ENCODE results near the gene FSD1.
"Not testable (repeated sequence)": the region's sequence is repeated elsewhere in the genome, so short reads cannot be mapped to it uniquely, and the experiment has no call there.

The FSD1 gene

GRCh38 chr19:4284974-4285373 is 19.4 kb upstream of the FSD1 start:
- no peak for DNase-seq (ENCODE audit: low read depth in 2 of 2)

GRCh38 chr19:4286141-4286540 is 18.3 kb upstream of the FSD1 start:
- DNase-seq (ENCODE audit: low read depth in 2 of 2), result not testable (repeated sequence)

- DNase-seq (ENCODE audit: low read depth in 2 of 2), result no peak
Observed at GRCh38 chr19:4288091-4288777, 16.2 kb upstream of the FSD1 start.

- DNase-seq (ENCODE audit: low read depth in 2 of 2), result no peak
Observed at GRCh38 chr19:4291184-4291732, 13.1 kb upstream of the FSD1 start.

- DNase-seq (ENCODE audit: low read depth in 2 of 2), result no peak
Observed at GRCh38 chr19:4292515-4292914, 11.9 kb upstream of the FSD1 start.

GRCh38 chr19:4294389-4294788 is 10.0 kb upstream of the FSD1 start:
- DNase-seq (ENCODE audit: low read depth in 2 of 2), result no peak

GRCh38 chr19:4295972-4296771 is 8.2 kb upstream of the FSD1 start:
- DNase-seq (ENCODE audit: low read depth in 2 of 2), result no peak

- no peak for DNase-seq (ENCODE audit: low read depth in 2 of 2)
Observed at GRCh38 chr19:4297901-4298809, 6.2 kb upstream of the FSD1 start.

- DNase-seq (ENCODE audit: low read depth in 2 of 2), result no peak
Observed at GRCh38 chr19:4298810-4299550, 5.4 kb upstream of the FSD1 start.

GRCh38 chr19:4300589-4300988 is 3.8 kb upstream of the FSD1 start:
- no peak for DNase-seq (ENCODE audit: low read depth in 2 of 2)

- no peak for DNase-seq (ENCODE audit: low read depth in 2 of 2)
Observed at GRCh38 chr19:4301590-4302242, 2.7 kb upstream of the FSD1 start.

- no peak for DNase-seq (ENCODE audit: low read depth in 2 of 2)
Observed at GRCh38 chr19:4302243-4302640, 2.2 kb upstream of the FSD1 start, which contains the start of gene TMIGD2. Gene TMIGD2 (minus strand): TSS chr19:4302389. CDS start chr19:4302385, 4 bp downstream.

- DNase-seq (ENCODE audit: low read depth in 2 of 2), result no peak
Observed at GRCh38 chr19:4303819-4304537, 420 bp upstream of the FSD1 start.

GRCh38 chr19:4305257-4305612 is 837 bp downstream of the FSD1 start:
- no peak for DNase-seq (ENCODE audit: low read depth in 2 of 2)

- DNase-seq (ENCODE audit: low read depth in 2 of 2), result no peak
Observed at GRCh38 chr19:4305659-4306058, 1.3 kb downstream of the FSD1 start.

GRCh38 chr19:4310247-4311121 is 6.1 kb downstream of the FSD1 start:
- no peak for DNase-seq (ENCODE audit: low read depth in 2 of 2)

GRCh38 chr19:4313847-4314490 is 9.6 kb downstream of the FSD1 start:
- DNase-seq (ENCODE audit: low read depth in 2 of 2), result no peak

GRCh38 chr19:4316956-4317355 is 12.6 kb downstream of the FSD1 start:
- no peak for DNase-seq (ENCODE audit: low read depth in 2 of 2)

- no peak for DNase-seq (ENCODE audit: low read depth in 2 of 2)
Observed at GRCh38 chr19:4318460-4318859, 14.1 kb downstream of the FSD1 start.
